GDM1 (cell line): ENCODE measurements around the gene ATAD3A.
A peak's percentile ranks its signal among the peaks of the same experiment; 100 is the strongest.
"Not testable (repeated sequence)": the region's sequence is repeated elsewhere in the genome, so short reads cannot be mapped to it uniquely, and the experiment has no call there.

ENCODE experiments used
- DNase-seq: peaks from one replicate; lab custom pipeline; 2025; lab: John Stamatoyannopoulos, UW

ATAD3A gene

DNA sequence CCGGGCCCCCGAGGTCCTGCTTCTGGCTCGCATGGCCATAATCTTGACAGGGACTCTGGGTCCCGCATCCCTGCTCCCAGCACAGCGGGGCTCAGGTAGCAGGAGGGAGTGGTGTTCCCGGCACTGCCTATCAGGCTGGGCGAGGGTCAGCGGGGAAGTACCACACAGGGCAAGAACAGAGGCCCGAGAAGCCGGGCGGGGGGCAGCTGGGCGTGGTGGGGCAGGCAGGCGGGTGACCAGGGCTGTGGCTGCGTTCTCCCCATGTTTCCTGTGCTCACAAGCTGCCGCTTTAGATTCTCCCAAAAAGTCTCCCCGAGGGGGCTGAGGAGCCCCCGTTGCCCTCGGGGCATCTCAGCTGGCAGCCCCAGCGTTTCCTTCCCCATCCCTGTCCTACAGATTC lies 22.1 kb upstream of the ATAD3A start:
- DNase-seq = no peak

DNA sequence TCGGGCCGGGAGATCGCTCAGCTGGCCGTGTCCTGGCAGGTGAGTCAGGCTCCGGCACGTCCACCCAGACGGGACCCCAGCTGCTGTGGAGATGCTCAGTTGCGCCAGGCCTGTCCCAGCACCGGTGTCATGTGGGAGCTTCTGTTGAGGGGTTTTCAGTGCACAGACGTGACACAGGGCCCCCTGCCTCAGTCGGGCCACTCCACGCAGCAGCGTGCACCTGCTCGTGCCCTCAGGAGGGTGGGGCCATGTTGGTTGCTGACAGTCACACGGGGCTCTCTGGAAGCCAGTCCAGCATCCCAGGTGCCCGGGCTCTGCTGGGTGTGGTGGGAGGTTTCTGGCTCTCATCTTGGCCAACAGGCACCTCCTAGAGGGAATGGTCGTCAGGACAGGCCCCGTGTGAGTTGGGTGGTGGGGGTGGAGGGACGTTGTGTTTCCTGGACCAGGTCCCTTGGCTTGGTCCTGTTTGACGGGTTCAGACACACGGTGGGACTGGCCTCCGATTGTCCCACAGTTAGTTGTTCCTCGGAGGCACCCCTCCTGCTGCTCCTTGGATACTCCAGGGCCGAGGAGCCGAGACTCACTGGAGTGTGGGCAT lies 21.2 kb upstream of the ATAD3A start:
- DNase-seq = no peak

DNA sequence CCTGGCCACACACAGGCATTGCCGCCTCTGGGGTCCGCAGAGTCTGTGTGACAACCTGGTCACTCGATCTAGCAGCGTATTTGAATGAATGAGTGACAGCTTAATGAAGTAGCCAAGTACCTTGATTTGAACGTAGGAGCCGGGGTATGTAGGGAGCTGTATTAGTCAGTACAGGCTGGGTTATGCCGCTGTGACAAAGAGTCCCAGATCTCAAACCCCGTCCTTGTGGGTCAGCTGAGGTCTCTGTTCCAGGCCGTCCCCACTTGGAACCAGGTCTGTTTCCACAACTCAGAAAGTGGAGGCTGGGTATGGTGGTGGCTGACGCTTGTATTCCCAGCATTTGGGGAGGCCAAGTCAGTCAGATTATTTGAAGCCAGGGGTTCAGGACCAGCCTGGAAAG lies 20.4 kb upstream of the ATAD3A start:
- DNase-seq = no peak

DNA sequence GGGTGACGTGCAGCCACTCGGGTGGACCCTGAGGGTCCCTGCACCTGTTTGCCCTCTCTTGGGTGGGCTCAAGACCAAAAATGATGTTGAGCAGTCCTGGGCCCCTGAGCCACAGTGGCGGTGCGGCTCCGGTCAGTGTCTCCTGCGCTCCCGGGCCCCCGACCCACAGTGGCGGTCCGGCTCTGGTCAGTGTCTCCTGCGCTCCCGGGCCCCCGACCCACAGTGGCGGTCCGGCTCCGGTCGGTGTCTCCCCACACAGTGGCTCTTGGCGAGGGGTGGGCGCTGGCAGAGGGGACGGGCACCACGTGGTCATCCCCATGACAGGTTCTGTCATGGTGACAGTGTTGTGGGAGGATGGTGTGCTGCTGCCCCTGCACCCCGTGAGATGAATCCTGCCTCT lies 17.7 kb upstream of the ATAD3A start:
- DNase-seq = not testable (repeated sequence)

DNA sequence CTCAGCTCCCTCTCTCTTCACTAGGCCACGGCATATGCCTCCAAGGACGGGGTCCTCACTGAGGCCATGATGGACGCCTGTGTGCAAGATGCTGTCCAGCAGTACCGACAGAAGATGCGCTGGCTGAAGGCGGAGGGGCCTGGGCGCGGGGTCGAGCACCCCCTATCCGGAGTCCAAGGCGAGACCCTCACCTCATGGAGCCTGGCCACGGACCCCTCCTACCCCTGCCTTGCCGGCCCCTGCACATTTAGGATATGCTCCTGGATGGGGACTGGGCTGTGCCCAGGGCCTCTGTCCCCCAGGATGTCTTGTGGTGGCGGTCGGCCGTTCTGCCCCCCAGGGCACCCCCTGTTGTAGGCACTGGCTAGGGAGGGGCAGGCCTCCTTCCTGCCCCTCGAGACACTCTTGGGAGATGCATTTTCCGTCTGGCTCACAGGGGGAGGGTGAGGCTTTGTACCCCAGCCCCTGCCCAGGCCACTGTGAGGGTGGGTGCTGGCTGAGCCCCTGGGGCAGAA lies 16.4 kb upstream of the ATAD3A start:
- not testable (repeated sequence) for DNase-seq

DNA sequence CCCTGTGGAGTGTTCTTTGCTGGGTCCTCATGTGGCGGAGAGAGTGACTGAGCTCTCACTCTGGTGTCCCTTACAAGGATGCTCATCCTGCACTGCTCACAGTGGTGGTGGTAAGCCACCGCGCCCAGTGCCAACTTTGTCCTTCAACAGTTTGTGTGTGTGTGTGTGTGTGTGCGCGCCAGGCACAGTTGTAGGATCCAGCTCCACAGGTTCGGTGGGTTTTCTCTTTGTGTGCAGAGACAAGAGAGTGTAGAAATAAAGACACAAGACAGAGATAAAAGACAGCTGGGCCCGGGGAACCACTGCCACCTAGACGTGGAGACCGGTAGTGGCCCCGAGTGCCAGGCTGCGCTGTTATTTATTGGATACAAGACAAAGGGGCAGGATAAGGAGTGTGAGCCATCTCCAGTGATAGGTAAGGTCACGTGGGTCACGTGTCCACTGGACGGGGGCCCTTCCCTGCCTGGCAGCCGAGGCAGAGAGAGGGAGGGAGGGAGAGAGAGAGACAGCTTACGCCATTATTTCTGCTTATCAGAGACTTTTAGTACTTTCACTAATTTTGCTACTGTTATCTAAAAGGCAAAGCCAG lies 7.1 kb upstream of the ATAD3A start:
- DNase-seq = peak; percentile 51

DNA sequence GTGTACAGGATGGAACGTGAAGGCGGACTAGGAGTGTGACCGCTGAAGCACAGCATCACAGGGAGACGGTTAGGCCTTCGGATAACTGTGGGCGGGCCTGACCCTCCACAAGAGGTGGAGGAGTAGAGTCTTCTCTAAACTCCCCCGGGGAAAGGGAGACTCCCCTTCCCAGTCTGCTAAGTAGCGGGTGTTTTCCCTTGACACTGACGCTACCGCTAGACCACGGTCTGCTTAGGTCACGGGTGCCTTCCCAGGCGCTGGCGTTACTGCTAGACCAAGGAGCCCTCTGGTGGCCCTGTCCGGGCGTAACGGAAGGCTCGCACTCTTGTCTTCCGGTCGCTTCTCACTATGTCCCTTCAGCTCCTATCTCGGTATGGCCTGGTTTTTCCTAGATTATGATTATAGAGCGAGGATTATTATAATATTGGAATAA lies 6.6 kb upstream of the ATAD3A start:
- DNase-seq = peak; percentile 30

DNA sequence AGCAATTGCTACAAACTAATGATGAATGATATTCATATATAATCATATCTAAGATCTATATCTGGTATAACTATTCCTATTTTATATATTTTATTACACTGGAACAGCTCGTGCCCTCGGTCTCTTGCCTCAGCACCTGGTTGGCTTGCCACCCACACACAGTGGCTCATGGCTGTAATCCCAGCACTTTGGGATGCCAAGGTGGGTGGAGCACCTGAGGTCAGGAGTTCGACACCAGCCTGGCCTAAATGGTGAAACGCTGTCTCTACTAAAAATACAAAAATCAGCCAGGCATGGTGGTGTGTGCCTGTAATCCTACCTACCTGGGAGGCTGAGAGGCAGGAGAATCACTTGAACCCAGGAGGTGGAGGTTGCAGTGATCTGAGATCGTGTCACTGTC lies 6.2 kb upstream of the ATAD3A start:
- DNase-seq = not testable (repeated sequence)

DNA sequence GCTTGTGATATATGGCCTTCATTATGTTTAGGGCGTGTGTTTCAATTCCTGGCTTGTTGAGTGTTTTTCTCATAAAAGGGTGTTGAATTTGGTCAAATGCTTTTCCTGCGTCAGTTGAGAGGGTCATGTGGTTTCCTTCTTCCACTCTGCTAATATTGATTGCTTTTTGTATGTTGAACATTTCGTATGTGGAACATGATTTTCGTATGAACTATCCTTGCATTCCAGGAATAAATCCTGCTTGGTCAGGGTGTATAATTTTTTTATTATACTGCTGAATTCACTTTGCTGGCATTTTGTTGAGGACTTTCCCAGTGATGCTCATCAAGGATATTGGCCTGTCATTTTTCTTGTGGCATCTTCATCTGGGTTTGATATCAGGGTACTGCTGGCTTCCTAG lies 4.7 kb upstream of the ATAD3A start:
- no peak for DNase-seq

DNA sequence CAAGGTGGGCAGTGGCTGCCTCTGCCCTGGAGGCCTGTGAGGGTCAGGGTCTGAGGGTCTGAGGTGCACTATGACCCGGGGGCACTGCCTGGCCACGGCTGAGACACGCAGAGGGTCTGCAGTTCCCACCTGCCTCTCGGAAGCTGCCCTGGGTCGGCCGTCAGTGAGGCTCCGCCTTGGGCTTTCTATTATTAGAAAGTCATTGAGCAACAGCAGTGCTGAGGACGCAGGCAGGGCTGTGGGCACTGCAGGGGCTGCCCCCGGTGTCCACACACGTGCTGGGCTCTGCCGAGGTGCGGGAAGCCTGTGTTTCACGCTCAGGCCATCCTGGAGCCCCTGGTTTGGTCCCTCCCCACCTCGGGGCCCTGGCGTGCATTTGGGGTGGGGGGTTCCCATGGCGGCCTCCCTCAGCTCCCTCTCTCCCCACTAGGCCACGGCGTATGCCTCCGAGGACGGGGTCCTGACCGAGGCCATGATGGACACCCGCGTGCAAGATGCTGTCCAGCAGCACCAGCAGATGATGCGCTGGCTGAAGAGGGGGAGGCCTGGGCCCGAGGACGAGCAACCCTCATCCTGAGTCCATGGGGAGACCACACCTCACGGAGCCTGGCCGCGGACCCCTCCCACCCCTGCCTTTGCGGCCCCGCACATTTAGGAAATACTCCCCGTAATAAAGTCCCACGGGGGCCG lies 3.0 kb upstream of the ATAD3A start:
- not testable (repeated sequence) for DNase-seq

DNA sequence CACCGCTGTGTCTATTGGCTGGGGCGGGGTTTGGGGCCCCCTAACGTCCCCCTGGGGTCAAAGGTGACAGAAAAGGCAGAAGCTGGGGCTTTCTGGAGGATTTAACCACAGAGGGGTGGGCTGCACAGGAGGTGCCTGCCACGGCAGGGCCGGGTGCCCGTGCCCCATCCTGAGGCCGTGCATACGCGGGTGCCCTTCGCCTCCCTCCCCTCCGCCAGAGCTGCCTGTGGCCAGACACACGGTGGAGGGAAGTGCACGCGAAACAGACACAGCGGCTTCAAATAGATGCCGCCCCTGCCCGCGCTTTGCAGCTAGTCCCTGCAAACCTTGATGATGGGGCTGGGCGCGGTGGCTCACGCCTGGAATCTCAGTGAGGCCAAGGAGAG lies 2.5 kb upstream of the ATAD3A start:
- DNase-seq = not testable (repeated sequence)

DNA sequence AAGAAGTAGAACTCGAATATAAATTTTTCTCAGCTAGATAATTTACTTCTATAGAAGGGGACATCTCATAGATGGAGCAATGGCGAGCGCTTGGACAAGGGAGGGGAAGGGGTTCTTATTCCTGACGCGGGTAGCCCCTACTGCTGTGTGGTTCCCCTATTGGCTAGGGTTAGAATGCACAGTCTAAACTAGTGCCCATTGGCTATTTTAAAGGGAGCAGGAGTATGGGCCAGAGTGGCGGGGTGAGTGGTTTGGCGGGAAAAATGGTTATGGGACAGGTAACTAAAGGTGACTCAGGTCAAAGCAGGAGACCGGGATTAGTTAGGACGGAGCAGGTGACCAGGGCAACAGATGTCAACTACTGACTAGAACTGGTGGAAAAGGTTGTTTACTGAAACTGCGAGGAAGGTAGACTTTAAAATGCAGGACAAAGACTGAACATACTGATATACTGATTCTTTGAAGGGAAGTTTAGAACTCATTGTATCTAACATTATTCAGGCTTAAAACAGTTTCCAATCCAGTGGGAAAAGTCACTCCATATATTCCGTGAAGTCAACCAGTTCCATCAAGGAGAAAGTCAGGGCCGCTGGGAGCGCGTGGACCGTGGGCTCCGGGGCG lies 940 bp upstream of the ATAD3A start:
- no peak for DNase-seq

DNA sequence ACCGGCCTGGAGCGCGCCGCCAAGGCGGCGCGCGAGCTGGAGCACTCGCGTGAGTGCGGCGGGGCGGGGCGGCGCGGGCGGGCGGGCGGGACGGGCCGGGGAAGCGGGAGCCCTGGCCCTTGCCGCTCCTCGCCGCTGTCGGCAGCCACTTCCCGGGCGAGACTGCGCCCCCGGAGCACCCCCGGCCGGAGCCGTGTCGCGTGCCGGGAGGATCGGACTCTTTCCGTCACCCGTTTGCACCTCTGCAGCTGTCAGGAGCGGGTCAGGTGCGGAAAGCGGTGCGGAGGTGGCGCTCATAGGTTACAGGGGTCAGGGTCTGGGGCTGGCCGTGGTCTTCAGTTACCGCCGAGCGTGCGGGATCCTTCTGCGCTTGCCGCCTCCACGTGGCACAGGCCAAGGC lies 463 bp downstream of the ATAD3A start:
- DNase-seq = not testable (repeated sequence)

DNA sequence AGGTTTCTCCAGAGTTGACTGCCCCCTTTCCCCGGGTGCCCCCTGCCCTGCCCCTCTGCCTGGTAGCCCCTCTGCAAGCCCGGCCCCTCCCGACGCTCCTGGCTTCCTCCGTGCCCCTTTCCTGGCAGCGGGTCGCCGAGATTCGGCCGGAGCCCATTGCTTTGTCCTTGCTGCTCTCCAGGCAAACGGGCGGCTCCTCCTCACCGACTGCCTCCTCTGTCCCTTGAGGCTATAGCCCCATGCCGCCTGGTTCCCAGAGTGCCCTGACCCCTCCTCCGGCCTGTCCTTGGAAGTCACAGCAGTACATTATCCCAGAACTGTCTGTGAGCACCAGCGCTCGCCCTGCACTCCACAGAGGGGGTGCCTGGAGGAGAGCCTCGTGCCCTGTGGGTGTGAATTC lies 1.7 kb downstream of the ATAD3A start:
- DNase-seq = not testable (repeated sequence)

DNA sequence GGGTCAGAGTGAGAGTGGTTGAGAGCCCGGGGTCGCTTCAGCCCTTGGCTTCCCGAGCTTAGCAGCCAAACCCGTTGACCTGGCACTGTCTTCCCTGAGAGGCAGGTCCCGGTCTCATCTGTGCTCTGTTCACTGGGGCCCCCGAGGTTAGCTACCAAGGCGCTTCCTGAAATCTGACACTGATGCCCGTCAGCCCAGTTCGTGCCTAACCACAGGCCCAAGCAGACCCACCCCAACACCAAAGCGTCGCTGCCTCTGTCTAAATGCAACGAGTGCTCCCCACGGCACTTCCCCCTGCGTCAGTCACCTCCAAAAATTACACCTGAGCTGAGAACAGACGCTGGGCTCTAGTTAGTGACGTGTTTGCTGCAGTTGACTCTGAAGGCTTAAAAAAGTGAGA lies 2.4 kb downstream of the ATAD3A start:
- DNase-seq = peak; percentile 46

DNA sequence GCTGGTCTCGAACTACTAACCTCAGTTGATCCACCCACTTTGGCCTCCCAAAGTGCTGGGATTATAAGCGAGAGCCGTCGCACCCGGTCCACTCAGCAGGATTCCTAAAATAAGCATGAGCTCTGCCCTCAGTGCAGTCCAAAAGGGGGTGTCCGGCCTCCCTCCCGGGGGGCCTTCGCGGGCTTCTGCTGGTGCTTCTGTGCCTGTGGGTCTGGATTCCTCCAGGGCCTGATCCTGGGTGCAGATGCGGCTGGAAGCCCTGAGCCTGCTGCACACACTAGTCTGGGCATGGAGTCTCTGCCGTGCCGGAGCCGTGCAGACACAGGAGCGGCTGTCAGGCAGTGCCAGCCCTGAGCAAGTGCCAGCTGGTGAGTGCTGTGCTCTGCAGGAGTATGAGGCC lies 5.0 kb downstream of the ATAD3A start:
- DNase-seq = not testable (repeated sequence)

DNA sequence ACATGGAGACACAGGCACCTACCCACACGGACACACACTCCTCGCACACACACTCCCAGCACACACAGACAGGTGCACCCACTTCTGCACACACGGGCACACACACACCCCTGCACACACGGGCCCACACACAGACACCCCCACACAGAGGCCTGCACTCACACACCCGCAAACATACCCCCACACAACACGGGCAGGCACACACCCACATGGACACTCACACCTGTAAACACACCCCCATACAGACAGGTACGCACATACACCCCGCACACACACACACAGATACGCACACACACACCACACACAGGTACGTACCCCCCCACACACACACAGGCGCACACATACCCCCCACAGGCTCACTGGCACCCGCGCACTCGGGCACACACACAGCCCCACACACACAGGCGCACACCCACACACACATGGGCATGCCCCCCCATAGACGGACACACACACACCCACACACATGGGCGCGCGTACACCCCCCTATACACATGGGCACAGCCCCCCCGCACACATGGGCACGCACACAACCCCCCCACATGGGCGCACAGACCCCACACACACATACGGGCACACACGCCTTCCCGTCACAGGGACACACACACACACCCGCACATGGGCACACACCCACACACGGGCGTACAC lies 6.1 kb downstream of the ATAD3A start:
- DNase-seq = no peak

DNA sequence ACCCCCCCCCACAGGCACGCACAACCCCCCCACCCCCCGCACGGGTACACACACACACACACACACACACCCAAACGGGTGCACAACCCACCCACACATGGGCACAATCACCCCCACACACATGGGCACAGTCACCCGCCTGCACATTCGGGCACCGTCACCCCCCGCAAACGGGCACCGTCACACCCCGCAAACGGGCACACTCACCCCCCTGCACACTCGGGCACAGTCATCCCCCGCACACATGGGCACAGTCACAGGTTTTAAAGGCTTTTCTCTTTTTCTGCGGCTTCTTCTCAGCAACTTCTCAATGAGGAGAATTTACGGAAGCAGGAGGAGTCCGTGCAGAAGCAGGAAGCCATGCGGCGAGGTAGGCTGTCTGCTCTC lies 6.7 kb downstream of the ATAD3A start:
- DNase-seq = not testable (repeated sequence)

DNA sequence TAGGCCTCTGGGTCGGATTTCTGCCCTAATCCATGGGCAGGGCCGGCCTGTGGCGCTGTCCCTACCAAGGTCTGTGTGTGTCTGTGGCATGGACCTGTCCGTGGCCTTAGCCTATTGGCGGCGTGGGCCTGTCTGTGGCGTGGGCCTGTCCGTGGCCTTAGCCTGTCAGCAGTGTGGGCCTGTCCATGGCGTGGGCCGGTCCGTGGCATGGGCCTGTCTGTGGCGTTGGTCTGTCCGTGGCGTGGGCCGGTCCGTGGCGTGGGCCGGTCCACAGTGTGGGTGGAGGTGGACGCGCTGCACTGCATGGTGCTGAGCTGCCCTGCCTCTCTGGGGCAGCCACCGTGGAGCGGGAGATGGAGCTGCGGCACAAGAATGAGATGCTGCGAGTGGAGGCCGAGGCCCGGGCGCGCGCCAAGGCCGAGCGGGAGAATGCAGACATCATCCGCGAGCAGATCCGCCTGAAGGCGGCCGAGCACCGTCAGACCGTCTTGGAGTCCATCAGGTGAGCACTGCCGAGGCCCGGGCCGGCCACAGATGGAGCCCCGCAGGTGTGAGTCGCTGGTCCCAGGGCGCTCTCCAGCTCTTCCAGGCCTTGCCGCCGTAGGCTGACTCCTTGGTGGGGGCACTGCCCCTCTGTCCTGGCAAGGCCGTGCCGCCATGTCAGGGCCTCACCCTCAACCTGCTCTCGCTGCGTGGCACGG lies 8.0 kb downstream of the ATAD3A start:
- not testable (repeated sequence) for DNase-seq

DNA sequence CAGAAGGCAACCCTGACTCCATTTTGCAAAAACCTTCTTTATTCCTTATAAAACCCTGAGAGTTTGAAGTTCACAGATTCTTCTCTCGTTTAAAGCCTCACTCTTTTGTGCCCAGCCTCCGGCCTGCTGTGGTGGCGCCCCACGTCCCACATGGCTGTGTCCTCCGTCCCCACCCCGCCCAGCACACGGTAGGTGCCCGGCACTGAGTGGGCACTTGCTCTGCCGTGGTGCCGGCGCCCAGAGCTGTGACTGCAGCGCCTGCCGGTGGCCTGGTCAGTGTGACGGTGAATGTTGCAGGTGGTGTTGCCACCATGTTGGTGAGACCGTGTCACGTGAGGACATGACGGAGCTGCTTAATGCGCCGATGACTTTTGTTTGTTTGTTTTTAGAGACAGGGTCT lies 9.4 kb downstream of the ATAD3A start:
- DNase-seq = no peak

DNA sequence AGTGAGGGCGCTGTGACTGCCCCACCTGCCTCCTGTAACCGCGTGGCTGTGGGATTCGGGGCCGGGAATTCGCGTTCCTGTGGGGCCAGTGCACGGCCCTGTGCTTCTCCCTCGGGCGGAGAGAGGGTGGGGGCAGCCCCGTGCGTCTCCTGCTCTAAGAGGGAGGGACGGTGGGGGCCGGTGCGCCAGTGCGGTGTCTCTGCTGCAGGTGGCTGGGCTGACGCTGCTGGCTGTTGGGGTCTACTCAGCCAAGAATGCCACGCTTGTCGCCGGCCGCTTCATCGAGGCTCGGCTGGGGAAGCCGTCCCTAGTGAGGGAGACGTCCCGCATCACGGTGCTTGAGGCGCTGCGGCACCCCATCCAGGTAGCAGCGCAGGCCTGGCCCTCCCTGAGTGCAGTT lies 10.6 kb downstream of the ATAD3A start:
- DNase-seq = not testable (repeated sequence)

DNA sequence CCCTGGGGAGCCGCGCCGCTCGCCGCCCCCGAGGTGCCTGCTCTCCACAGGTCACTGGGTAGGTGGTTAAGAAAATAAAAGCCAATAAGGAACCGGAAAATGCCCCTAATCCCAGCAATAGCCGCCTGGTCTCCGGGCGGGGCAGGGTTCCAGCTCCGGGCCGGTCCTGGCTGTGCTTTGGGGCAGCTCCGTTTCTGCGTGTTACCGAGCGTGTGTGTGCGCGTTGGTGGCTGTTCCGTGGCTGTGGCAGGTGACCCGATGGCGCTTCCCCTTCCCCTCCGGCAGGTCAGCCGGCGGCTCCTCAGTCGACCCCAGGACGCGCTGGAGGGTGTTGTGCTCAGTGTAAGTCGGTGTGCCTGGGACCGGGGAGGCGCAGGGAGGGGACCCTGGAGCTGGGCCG lies 11.3 kb downstream of the ATAD3A start:
- DNase-seq = not testable (repeated sequence)
